HFF-Myc (cell line): ENCODE data around the gene NUCB2.

Experiments
- DNase-seq: peaks from one replicate; pipeline ENCODE4 v3.0.0-alpha.2; 2011; ENCODE audit warnings: low read depth; ENCODE audit errors: extremely low read depth
- H3K4me3 ChIP-seq: replicated peaks from 2 replicates; pipeline ENCODE4 v1.5.1; 2011; ENCODE audit warnings: low read depth, mild to moderate bottlenecking, control low read depth, low read length
- CTCF ChIP-seq: IDR thresholded peaks from 2 replicates; pipeline ENCODE4 v1.5.1; 2012; ENCODE audit warnings: mild to moderate bottlenecking, low read depth, low read length, control low read depth; ENCODE audit errors: missing control alignments

Gene NUCB2

GRCh38 chr11:17350455-17351171, 74.1 kb downstream of the NUCB2 start:
- TF ChIP-seq CTCF: no peak
- H3K4me3 ChIP-seq: no peak overlapping the region
- no peak for DNase-seq

GRCh38 chr11:17351172-17351509, 74.6 kb downstream of the NUCB2 start:
- TF ChIP-seq CTCF: peak; percentile 9
- DNase-seq: no peak
- H3K4me3 ChIP-seq: peak overlapping the region; percentile 73

GRCh38 chr11:17351510-17352176, 75.1 kb downstream of the NUCB2 start, which contains the start of gene NCR3LG1:
TSS of gene NCR3LG1 (plus strand) at chr11:17351800. CDS start at chr11:17351970, 170 bp downstream.
- TF ChIP-seq CTCF: no peak
- DNase-seq: no peak
- peak within 1 kb of the TSS; percentile 73 for H3K4me3 ChIP-seq

- H3K4me3 ChIP-seq: peak overlapping the region; percentile 73
- no peak for DNase-seq
- no peak for TF ChIP-seq CTCF
Observed at GRCh38 chr11:17352950-17353820, 76.6 kb downstream of the NUCB2 start.

GRCh38 chr11:17353821-17354600, 77.5 kb downstream of the NUCB2 start:
- no peak for TF ChIP-seq CTCF
- no peak for DNase-seq

GRCh38 chr11:17354601-17354991, 78.1 kb downstream of the NUCB2 start:
- peak; percentile 72 for DNase-seq
- peak; percentile 66 for TF ChIP-seq CTCF
- peak overlapping the region; percentile 73 for H3K4me3 ChIP-seq

More at GRCh38 chr11:17353821-17354600, 77.5 kb downstream of the NUCB2 start:
- H3K4me3 ChIP-seq: peak overlapping the region; percentile 73
